Hematopoietic multipotent progenitor cell treated with erythropoietin and hydrocortisone succinate and interleukin-3 and kit ligand, for 15 days (in vitro differentiated cells): ENCODE data around the gene RNF128.

Source experiments
- DNase-seq: peaks from one replicate; pipeline ENCODE4 v3.0.0-alpha.2; 2015; ENCODE audit warnings: low spot score

Gene RNF128

DNA sequence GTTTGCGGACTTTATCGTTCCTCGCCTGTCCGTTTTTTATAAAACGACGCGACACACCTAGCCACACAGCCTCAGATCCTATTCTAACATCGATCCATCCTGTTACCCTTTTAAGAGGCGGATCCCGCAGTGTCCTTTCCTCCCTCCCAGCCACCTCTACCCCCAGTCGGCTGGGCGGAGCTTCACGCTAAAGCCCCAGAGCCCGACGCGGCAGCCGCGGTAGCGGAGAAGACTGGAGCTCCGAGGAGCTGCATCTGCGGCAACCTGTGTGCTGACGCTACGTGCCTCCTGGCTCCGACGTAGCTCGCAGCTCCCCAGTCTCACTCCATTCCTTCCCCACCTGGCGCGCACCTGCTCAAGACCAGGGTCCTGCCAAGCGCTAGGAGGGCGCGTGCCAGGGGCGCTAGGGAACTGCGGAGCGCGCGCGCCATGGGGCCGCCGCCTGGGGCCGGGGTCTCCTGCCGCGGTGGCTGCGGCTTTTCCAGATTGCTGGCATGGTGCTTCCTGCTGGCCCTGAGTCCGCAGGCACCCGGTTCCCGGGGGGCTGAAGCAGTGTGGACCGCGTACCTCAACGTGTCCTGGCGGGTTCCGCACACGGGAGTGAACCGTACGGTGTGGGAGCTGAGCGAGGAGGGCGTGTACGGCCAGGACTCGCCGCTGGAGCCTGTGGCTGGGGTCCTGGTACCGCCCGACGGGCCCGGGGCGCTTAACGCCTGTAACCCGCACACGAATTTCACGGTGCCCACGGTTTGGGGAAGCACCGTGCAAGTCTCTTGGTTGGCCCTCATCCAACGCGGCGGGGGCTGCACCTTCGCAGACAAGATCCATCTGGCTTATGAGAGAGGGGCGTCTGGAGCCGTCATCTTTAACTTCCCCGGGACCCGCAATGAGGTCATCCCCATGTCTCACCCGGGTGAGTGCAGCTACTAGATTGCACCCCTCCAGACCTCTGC lies at the start of gene RNF128:
Gene RNF128, plus strand, starts transcription at position 217 of the 953 bp plus-strand sequence. Its CDS starts 213 bp downstream, at position 430.
- DNase-seq: no peak

GRCh38 chrX:106680716-106681115 lies 45.8 kb upstream of the RNF128 start:
- DNase-seq: no peak

- no peak for DNase-seq
Observed at GRCh38 chrX:106684207-106684606, 42.3 kb upstream of the RNF128 start.

DNA sequence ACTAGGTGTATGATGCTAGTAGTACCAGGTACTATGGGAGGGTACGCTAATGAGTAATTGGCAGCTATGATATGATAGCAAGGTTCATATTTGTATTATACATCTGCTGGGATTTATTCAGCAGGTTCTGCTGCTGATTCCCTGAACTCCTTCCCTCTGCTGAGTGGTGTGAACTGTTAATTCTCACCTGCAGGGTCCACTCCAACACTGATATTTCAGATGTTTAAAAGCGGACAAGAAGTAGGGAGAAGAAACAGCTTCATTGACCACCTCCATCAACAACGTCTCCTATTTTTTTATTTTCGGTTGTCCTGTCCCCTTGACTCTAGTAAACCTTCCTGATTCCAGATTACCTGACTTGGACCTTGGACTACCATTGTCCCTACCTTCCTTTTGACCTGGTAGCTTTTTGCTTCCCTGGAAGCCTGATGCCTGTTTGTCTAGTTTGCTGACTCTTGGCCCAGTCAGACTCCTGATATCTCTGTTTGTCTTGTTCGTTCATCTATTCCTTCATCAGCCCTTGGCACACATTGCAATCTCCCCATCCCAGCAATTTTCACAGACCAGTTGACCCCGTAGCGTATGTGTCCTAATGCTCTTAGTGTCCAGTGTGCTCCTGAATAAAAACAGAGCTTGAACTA lies 34.0 kb upstream of the RNF128 start:
- no peak for DNase-seq

DNA sequence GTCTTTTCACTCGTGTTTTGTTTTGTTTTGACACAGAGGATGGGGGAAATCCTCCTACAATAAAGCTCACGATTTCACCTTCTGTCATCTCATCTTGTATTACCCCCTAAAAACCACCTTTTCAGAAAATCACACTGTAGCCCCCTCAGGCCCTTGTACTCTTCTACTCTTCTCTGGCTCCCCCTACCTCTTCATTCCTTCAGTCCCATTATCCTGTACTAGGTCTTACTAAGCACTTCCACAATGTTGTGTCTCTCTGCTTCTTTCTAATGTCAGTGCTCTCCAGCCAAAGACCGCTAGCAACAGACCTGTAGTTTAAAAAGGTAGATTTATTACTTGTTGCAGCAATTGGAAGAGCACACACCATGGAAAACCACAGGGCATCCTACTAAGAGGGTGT lies 30.0 kb upstream of the RNF128 start:
- DNase-seq: no peak

GRCh38 chrX:106698693-106699092 lies 27.8 kb upstream of the RNF128 start:
- DNase-seq: no peak

DNA sequence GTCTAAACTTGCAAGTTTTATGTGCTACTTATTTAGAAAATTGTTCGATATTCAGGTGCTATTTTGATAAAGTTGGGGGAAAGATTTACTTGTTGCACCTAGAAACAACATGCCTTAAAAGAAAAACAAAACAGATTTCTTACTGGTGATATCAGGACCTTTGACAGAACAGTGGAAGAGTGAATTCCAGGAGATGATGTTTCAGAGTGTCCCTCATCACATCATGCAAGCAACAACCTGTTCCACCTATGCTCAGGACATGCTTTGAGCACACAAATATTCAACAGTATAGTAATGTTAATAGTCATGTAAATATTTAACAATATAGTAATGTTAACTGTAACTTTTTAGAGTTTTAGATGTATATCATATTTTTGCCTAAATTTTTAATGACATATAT lies 23.9 kb upstream of the RNF128 start:
- DNase-seq: no peak

DNA sequence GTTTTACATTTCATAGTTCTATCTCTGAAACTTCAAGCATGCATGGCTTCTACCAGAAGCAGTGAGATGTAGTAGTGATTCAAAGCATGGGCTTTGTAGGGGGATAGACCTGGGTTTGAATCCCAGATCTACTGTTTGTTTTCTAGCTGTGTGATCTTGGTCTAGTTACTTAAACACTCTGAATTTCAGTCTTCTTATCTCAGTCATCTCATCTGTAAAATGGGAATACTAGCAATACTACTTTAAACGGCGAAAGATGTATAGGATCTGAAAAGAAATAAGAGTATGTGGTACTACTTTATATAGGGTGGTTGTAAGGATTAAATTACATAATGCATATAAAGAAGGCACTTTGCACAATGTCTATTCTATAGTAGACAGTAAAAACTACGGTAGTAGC lies 20.0 kb upstream of the RNF128 start:
- DNase-seq: no peak

DNA sequence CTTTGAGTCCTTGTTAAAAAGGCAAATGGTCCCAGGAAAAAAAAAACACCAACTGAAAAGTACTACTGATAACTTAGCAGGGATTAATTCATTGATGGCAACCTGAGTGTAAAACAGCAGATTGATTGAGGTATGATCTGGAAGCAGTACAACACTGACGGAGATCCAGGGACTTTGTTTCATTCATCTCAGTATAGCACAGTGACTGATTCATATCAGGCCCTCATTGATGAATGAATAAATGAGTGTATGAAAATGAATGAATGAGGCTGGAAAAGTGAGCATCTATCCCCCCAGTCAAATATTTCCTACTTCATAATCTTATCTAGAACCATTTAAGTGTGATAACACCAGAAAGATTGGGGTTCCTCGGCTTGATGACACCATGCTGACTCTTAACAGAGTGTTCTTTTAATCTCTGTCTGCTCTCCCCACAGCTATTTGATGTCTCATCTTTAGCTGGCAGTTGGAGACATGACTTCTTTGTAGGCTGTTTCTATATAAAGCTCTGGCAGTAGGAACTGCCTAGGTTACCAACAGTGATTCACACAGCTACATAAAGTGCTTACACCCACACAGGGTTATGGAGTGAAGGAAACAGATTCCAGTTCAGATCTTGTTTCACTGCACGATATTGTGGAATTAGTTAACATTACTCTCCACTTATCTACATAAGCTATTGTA lies 18.6 kb upstream of the RNF128 start:
- no peak for DNase-seq

GRCh38 chrX:106710771-106711170 lies 15.7 kb upstream of the RNF128 start:
- DNase-seq: no peak

GRCh38 chrX:106711375-106711774 lies 15.1 kb upstream of the RNF128 start:
- DNase-seq: no peak

GRCh38 chrX:106716004-106716403 lies 10.5 kb upstream of the RNF128 start:
- no peak for DNase-seq

DNA sequence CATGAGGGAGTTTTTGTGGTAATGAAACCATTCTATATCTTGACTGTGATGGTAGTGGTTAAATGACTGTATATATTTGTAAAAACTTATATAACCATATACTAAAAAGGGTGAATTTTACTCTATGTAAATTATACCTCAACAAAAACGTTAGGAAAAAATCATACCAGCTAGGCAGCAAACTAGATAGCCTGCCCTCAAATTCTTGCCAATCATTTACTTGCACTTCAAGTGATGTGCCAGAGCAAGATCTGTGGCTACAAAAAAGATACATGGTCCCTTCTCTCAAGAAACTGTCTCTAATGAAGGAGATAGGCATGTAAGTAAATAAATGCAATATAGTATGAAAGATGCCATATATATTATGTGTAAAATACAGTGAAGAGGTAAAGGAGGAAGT lies 10.0 kb upstream of the RNF128 start:
- no peak for DNase-seq

- DNase-seq: no peak
Observed at GRCh38 chrX:106718709-106719108, 7.8 kb upstream of the RNF128 start.

DNA sequence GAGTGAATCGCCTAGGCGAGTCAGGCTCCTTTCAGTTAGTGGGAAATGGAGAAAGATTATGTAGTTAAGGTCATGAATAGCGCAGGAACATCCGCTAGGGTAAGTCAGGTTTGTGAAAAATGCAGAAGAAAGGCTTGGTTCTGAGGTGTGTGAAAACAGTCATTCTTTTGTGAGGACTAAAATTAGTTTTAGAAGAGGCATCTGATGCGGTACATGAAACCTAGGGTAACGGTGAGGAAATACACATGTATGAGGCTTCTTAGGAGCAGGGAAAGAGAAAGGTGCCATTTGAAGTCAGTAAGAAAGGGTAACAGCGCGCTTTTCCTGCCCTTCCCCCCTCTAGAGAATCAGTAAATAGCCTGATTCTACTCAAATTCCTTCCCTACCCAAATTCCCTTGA lies 570 bp upstream of the RNF128 start:
- DNase-seq: no peak

- DNase-seq: no peak
Observed at GRCh38 chrX:106728337-106728736, 1.8 kb downstream of the RNF128 start.

DNA sequence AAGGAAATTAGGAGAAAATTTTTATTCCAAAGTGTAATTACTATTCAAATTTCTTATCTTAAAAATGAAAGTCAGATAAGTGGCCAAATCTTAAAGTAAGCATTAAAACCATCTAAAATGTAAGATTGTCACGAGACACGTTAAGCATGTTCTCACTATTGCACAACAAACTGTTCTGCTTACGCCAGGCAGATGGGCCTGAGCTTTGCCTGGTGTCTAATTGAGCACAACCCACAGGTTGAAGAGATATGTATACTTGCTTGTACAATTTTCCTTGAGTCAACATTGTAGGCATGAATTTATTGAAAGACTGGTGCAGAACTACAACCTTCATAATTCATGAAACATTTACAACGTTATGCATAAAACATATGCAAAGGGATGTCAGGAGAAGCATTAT lies 3.9 kb downstream of the RNF128 start:
- no peak for DNase-seq

DNA sequence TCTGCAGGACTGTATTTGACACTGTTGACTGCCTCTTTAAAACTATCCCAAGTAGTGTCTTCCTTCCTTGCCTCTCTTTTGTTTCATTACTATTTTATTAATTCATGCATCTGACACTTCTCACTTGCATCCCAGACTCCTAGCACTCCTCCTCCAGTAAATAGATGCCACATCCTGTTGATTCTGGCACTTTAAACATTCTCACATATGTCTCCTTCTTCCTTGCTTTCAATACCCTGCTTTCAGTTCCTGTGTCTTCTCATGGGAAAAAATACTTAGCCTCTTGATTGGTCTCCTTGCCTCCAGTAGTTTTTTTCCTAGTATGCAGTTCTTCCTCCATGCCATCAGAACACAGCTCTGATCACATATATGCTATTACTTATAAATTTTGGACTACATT lies 5.1 kb downstream of the RNF128 start:
- DNase-seq: no peak

DNA sequence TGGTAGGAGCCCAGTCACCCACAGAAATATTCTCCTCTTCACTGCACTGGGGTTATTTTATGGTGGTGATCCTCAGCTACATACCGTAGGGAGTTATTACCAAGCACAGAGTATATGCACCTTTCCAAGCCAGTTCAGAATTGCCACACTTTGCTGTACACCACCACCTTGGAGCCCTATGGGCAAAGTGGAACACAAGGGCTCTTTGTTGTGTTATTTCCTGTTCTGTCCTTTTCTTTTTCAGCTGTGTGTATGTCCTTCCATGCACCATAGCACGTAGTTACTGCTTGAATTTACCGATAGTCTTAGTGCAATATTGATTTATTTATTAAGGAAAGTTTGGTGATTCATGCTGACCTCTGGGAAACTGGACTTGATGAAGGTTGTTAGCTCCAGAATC lies 8.3 kb downstream of the RNF128 start:
- no peak for DNase-seq

DNA sequence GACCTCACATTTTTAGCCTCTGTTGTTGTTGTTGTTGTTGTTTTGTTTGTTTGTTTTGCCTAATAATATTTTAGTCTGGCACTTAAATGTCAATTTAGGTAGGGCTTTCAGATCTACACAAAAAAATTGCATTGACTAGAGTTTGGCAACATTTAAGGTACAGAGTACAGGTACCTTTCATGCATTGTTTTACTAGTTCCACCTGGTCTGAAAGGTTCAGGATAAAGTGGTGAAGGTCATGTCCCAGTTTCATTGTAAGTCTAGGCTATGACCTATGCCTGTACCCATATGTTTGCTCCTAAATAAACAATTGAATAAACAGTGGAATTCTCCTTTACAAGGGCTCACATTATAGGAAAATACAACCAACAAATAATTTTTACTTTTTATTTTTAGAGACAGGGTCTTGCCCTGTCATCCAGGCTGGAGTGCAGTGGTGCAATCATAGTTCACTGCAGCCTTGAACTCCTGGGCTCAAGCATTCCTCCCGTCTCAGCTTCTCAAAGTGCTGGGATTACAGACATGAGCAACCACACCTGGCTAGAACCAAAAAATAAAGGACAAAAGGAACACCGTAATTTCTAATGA lies 13.8 kb downstream of the RNF128 start:
- DNase-seq: no peak

DNA sequence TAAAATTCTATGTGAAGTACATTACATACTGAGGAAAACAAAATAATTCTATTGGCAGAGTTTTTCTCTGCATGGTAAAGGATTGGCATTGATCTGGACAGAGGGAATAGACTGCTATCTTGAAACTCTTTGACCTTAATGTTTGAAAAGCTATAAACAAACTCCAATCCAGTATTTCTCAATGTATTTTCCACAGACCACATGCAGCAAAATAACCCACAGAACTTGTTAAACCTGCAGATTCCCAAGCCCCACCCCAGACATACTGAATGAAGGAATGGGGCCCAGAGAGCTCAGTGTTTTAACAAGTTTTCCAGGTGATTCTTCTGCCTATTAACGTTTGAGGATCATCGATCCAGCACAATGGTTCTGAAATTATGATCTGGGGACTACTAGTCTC lies 15.7 kb downstream of the RNF128 start:
- DNase-seq: no peak

- DNase-seq: no peak
Observed at GRCh38 chrX:106742805-106743204, 16.3 kb downstream of the RNF128 start.

GRCh38 chrX:106748377-106748776 lies 21.9 kb downstream of the RNF128 start:
- DNase-seq: no peak
